ENCODE data around the gene EEF1AKMT1. TPM values are rescaled to one million over a fixed set of nuclear protein-coding genes. Genes with fewer than 3 reads are reported as not detected.

EEF1AKMT1 gene
- total and polyA plus RNA-seq, 2 experiments from 2014 or later, result 3.2 to 7.6 TPM

DNA sequence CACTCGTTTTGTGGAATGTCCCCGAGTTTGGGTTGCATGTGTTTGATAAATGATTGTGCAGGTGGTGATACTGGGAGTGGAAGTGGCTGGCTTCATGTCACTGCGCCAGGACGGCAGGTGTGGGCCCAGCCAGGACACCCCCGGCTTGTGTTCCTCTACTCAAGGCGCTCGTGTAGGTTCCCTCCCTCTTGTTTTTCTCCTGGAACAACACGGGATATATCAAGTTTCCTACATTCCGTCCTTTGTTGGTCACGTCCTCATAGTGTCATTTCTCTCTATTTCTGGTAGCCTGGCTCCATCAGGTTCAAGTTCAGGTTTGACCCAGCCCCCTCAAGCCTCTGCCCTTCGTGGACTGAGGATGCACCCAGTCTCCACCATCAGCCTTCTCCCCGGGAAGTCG is 54.0 kb downstream of the EEF1AKMT1 start (continued):
- TF ChIP-seq, protein P1, sequence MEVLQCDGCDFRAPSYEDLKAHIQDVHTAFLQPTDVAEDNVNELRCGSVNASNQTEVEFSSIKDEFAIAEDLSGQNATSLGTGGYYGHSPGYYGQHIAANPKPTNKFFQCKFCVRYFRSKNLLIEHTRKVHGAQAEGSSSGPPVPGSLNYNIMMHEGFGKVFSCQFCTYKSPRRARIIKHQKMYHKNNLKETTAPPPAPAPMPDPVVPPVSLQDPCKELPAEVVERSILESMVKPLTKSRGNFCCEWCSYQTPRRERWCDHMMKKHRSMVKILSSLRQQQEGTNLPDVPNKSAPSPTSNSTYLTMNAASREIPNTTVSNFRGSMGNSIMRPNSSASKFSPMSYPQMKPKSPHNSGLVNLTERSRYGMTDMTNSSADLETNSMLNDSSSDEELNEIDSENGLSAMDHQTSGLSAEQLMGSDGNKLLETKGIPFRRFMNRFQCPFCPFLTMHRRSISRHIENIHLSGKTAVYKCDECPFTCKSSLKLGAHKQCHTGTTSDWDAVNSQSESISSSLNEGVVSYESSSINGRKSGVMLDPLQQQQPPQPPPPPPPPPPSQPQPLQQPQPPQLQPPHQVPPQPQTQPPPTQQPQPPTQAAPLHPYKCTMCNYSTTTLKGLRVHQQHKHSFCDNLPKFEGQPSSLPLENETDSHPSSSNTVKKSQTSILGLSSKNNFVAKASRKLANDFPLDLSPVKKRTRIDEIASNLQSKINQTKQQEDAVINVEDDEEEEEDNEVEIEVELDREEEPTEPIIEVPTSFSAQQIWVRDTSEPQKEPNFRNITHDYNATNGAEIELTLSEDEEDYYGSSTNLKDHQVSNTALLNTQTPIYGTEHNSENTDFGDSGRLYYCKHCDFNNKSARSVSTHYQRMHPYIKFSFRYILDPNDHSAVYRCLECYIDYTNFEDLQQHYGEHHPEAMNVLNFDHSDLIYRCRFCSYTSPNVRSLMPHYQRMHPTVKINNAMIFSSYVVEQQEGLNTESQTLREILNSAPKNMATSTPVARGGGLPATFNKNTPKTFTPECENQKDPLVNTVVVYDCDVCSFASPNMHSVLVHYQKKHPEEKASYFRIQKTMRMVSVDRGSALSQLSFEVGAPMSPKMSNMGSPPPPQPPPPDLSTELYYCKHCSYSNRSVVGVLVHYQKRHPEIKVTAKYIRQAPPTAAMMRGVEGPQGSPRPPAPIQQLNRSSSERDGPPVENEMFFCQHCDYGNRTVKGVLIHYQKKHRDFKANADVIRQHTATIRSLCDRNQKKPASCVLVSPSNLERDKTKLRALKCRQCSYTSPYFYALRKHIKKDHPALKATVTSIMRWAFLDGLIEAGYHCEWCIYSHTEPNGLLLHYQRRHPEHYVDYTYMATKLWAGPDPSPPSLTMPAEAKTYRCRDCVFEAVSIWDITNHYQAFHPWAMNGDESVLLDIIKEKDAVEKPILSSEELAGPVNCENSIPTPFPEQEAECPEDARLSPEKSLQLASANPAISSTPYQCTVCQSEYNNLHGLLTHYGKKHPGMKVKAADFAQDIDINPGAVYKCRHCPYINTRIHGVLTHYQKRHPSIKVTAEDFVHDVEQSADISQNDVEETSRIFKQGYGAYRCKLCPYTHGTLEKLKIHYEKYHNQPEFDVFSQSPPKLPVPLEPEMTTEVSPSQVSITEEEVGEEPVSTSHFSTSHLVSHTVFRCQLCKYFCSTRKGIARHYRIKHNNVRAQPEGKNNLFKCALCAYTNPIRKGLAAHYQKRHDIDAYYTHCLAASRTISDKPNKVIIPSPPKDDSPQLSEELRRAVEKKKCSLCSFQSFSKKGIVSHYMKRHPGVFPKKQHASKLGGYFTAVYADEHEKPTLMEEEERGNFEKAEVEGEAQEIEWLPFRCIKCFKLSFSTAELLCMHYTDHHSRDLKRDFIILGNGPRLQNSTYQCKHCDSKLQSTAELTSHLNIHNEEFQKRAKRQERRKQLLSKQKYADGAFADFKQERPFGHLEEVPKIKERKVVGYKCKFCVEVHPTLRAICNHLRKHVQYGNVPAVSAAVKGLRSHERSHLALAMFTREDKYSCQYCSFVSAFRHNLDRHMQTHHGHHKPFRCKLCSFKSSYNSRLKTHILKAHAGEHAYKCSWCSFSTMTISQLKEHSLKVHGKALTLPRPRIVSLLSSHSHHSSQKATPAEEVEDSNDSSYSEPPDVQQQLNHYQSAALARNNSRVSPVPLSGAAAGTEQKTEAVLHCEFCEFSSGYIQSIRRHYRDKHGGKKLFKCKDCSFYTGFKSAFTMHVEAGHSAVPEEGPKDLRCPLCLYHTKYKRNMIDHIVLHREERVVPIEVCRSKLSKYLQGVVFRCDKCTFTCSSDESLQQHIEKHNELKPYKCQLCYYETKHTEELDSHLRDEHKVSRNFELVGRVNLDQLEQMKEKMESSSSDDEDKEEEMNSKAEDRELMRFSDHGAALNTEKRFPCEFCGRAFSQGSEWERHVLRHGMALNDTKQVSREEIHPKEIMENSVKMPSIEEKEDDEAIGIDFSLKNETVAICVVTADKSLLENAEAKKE (CRISPR knock-in tag; IDR thresholded peaks at IDR 0.05), result no peak
- TF ChIP-seq JUNB (IDR thresholded peaks at IDR 0.05; ENCODE audit: unreplicated experiment) (no peak), ZNF114 (CRISPR knock-in tag; IDR thresholded peaks at IDR 0.05) (no peak)

DNA sequence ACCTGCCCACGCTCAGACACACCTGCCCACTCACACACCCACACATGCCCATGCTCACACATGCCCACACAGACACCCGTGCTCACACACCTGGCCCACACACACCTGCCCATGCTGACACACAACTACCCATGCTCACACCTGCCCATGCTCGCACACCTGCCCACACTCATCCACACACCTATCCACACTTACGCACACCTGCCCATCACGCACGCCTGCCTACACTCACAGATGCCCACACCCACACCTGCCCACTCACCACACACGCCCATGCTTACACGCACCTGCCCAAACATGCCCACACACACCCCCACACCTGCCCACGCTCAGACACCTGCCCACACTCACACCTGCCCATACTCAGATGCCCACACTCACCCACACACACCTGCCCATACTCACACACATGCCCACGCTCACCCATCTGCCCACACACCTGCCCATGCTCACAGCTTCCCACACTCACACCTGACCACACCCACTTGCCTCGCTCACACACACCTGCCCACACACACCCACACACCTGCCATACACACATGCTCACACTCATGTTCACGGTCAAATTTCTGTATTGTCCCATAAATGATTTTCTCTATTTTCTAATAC is 54.7 kb downstream of the EEF1AKMT1 start:
- no peak for DNase-seq (ENCODE audit: low spot score)
- Histone ChIP-seq H3K9me2 (ENCODE audit: insufficient read depth) (no peaks in the 10 kb centered on the region), H3K27ac (ENCODE audit: low read depth) (no peak overlapping the region), H2AFZ (no peak overlapping the region), H3K4me2 (no peak overlapping the region), H3K4me1 (ENCODE audit: insufficient read depth) (no peaks in the 10 kb centered on the region; the same call in 1 of the 2 replicates), H4K20me1 (replicated peaks; ENCODE audit: insufficient read depth) (no peaks in the 10 kb centered on the region), H3K27me3 (ENCODE audit: insufficient read depth) (peaks cover 32% of the 10 kb centered on the region), H3K79me2 (replicated peaks; ENCODE audit: insufficient read depth) (no peaks in the 10 kb centered on the region), H3F3A (replicated peaks; ENCODE audit: low read depth) (0 out of 2 replicates have a peak, but pooled peaks cover 6% of the 10 kb centered on the region), H3K36me3 (ENCODE audit: insufficient read depth) (no peaks in the 10 kb centered on the region), H3K4me3 (no peak overlapping the region)
- no peak overlapping the region for H3K4me3 Mint-ChIP-seq
- no peak overlapping the region for H3K27ac Mint-ChIP-seq
- no peak for ATAC-seq
- peaks cover 10% of the 10 kb centered on the region for H3K4me1 Mint-ChIP-seq
- H3K9me3 Mint-ChIP-seq, result no peaks in the 10 kb centered on the region
- H3K36me3 Mint-ChIP-seq (ENCODE audit: low read depth), result no peaks in the 10 kb centered on the region
- H3K27me3 Mint-ChIP-seq (ENCODE audit: insufficient read depth, low read depth, poor library complexity), result peaks cover 14% of the 10 kb centered on the region
- TF ChIP-seq EZH2phosphoT487 (IDR thresholded peaks at IDR 0.05; ENCODE audit: unreplicated experiment) (no peak), JUNB (IDR thresholded peaks at IDR 0.05; ENCODE audit: unreplicated experiment) (no peak), CREB1 (CRISPR knock-in tag; IDR thresholded peaks at IDR 0.05; ENCODE audit: low read depth) (no peak), ZNF114 (CRISPR knock-in tag; IDR thresholded peaks at IDR 0.05) (no peak)
- TF ChIP-seq, protein P2, sequence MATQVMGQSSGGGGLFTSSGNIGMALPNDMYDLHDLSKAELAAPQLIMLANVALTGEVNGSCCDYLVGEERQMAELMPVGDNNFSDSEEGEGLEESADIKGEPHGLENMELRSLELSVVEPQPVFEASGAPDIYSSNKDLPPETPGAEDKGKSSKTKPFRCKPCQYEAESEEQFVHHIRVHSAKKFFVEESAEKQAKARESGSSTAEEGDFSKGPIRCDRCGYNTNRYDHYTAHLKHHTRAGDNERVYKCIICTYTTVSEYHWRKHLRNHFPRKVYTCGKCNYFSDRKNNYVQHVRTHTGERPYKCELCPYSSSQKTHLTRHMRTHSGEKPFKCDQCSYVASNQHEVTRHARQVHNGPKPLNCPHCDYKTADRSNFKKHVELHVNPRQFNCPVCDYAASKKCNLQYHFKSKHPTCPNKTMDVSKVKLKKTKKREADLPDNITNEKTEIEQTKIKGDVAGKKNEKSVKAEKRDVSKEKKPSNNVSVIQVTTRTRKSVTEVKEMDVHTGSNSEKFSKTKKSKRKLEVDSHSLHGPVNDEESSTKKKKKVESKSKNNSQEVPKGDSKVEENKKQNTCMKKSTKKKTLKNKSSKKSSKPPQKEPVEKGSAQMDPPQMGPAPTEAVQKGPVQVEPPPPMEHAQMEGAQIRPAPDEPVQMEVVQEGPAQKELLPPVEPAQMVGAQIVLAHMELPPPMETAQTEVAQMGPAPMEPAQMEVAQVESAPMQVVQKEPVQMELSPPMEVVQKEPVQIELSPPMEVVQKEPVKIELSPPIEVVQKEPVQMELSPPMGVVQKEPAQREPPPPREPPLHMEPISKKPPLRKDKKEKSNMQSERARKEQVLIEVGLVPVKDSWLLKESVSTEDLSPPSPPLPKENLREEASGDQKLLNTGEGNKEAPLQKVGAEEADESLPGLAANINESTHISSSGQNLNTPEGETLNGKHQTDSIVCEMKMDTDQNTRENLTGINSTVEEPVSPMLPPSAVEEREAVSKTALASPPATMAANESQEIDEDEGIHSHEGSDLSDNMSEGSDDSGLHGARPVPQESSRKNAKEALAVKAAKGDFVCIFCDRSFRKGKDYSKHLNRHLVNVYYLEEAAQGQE (IDR thresholded peaks at IDR 0.05; ENCODE audit: unreplicated experiment), result no peak

Data from GM23338 (cell line).